C4-2B (cell line): Measurements from ENCODE around the gene C9orf152.

Source experiments
- CTCF ChIP-seq: fragments of 450-650 bp; conservative IDR thresholded peaks from 2 replicates; pipeline ENCODE4 v1.5.1; 2017; ENCODE audit warnings: mild to moderate bottlenecking
- ZFX ChIP-seq: fragments of 450-650 bp; IDR thresholded peaks from 2 replicates; pipeline ENCODE4 v1.6.1; 2017

GRCh38 chr9:110199643-110200042 is 8.3 kb downstream of the C9orf152 start:
- TF ChIP-seq CTCF (no peak), ZFX (no peak)
